GM23248 (cell line): ENCODE measurements around the gene TBX1.

Experiments
- EZH2 ChIP-seq: fragments of 200-600 bp; sonication (generic); IDR thresholded peaks from 2 replicates; pipeline ENCODE4 v1.6.1; 2018; ENCODE audit warnings: antibody characterized with exemption, mild to moderate bottlenecking; ENCODE audit not compliant: insufficient read depth, poor library complexity, severe bottlenecking
- EZH2phosphoT487 ChIP-seq: fragments of 200-600 bp; sonication (generic); IDR thresholded peaks from 2 replicates; pipeline ENCODE4 v1.6.1; 2018; ENCODE audit warnings: antibody characterized with exemption, moderate library complexity, mild to moderate bottlenecking, low read depth; ENCODE audit not compliant: insufficient read depth

GRCh38 chr22:19728836-19729235 lies 31.7 kb upstream of the TBX1 start:
- TF ChIP-seq EZH2 (no peak), EZH2phosphoT487 (no peak)
